ENCODE measurements around the gene CYP1A2.
"Not testable (repeated sequence)": the region's sequence is repeated elsewhere in the genome, so short reads cannot be mapped to it uniquely, and the experiment has no call there.

CYP1A2 gene

GRCh38 chr15:74748322-74748946 is at the start of gene CYP1A2:
TSS of gene CYP1A2 (plus strand) at chr15:74748845. CDS start at chr15:74749739, 894 bp downstream.
- no peak for DNase-seq (ENCODE audit: low read depth, low spot score)

GRCh38 chr15:74709011-74709410 is 39.6 kb upstream of the CYP1A2 start:
- DNase-seq (ENCODE audit: low read depth, low spot score): no peak

- no peak for DNase-seq (ENCODE audit: low read depth, low spot score)
Measured at GRCh38 chr15:74709892-74710291, 38.8 kb upstream of the CYP1A2 start.

GRCh38 chr15:74710319-74711094 is 38.1 kb upstream of the CYP1A2 start:
- DNase-seq (ENCODE audit: low read depth, low spot score): no peak

- DNase-seq (ENCODE audit: low read depth, low spot score): no peak
Measured at GRCh38 chr15:74712311-74712710, 36.3 kb upstream of the CYP1A2 start.

GRCh38 chr15:74716651-74717050 is 32.0 kb upstream of the CYP1A2 start:
- no peak for DNase-seq (ENCODE audit: low read depth, low spot score)

GRCh38 chr15:74722591-74722990 is 26.1 kb upstream of the CYP1A2 start:
- no peak for DNase-seq (ENCODE audit: low read depth, low spot score)

GRCh38 chr15:74723187-74723586 is 25.5 kb upstream of the CYP1A2 start:
- DNase-seq (ENCODE audit: low read depth, low spot score): no peak

GRCh38 chr15:74723754-74724334 is 24.8 kb upstream of the CYP1A2 start:
- peak; percentile 7 for DNase-seq (ENCODE audit: low read depth, low spot score)

- no peak for DNase-seq (ENCODE audit: low read depth, low spot score)
Measured at GRCh38 chr15:74724570-74725224, 23.9 kb upstream of the CYP1A2 start.

- DNase-seq (ENCODE audit: low read depth, low spot score): no peak
Measured at GRCh38 chr15:74725225-74725774, 23.3 kb upstream of the CYP1A2 start, which contains the start of gene CYP1A1. TSS of gene CYP1A1 (minus strand) at chr15:74725528. CDS start at chr15:74723097, 2,431 bp downstream.

GRCh38 chr15:74725845-74726773 is 22.5 kb upstream of the CYP1A2 start:
- no peak for DNase-seq (ENCODE audit: low read depth, low spot score)

- DNase-seq (ENCODE audit: low read depth, low spot score): no peak
Measured at GRCh38 chr15:74726774-74727164, 21.9 kb upstream of the CYP1A2 start.

GRCh38 chr15:74727727-74728126 is 20.9 kb upstream of the CYP1A2 start:
- no peak for DNase-seq (ENCODE audit: low read depth, low spot score)

- not testable (repeated sequence) for DNase-seq (ENCODE audit: low read depth, low spot score)
Measured at GRCh38 chr15:74728699-74729098, 19.9 kb upstream of the CYP1A2 start.

GRCh38 chr15:74729372-74729771 is 19.3 kb upstream of the CYP1A2 start:
- not testable (repeated sequence) for DNase-seq (ENCODE audit: low read depth, low spot score)

GRCh38 chr15:74730619-74731316 is 17.9 kb upstream of the CYP1A2 start:
- no peak for DNase-seq (ENCODE audit: low read depth, low spot score)

GRCh38 chr15:74732846-74733245 is 15.8 kb upstream of the CYP1A2 start:
- no peak for DNase-seq (ENCODE audit: low read depth, low spot score)

- DNase-seq (ENCODE audit: low read depth, low spot score): no peak
Measured at GRCh38 chr15:74733269-74733668, 15.4 kb upstream of the CYP1A2 start.

GRCh38 chr15:74735305-74735704 is 13.3 kb upstream of the CYP1A2 start:
- no peak for DNase-seq (ENCODE audit: low read depth, low spot score)

Measured in smooth muscle cell of the brain vasculature (primary cell).